Upper lobe of left lung (tissue), 6 donors: ENCODE data around the gene UBAC2. TPM values are rescaled to one million over a fixed set of nuclear protein-coding genes. Genes with fewer than 3 reads are reported as not detected.
A peak's percentile ranks its signal among the peaks of the same experiment; 100 is the strongest.

Source experiments
- ATAC-seq, 2 donors: fragments of 200-7000 bp; cut with Tn5 transposase; one replicate each; pipeline ENCODE4 v1.9.1; 2022; ENCODE audit warnings: mild to moderate bottlenecking in 2 of 2, moderate library complexity in 2 of 2; ENCODE audit not compliant: low FRiP score in 2 of 2
- DNase-seq, 2 donors: peaks; one replicate each; pipeline ENCODE4 v3.0.0-alpha.2; 2019 to 2020
- H3K27ac ChIP-seq, 4 donors: fragments of 200-600 bp; sonication (generic); one replicate each; pipeline ENCODE4 v1.5.1; 2016 to 2019
- H3K27me3 ChIP-seq, 4 donors: fragments of 200-600 bp; sonication (generic); one replicate each; pipeline ENCODE4 v1.5.1; 2017 to 2019
- H3K36me3 ChIP-seq, 4 donors: fragments of 200-600 bp; sonication (generic); one replicate each; pipeline ENCODE4 v1.5.1; 2016 to 2019
- H3K4me1 ChIP-seq, 4 donors: fragments of 200-600 bp; sonication (generic); one replicate each; pipeline ENCODE4 v1.5.1; 2018 to 2019
- H3K4me3 ChIP-seq, 4 donors: fragments of 200-600 bp; sonication (generic); one replicate each; pipeline ENCODE4 v1.5.1; 2017 to 2019; ENCODE audit warnings: mild to moderate bottlenecking in 2 of 4, moderate library complexity in 1 of 4
- H3K9me3 ChIP-seq, 4 donors: fragments of 200-600 bp; sonication (generic); one replicate each; pipeline ENCODE4 v1.5.1; 2018 to 2019
- EP300 ChIP-seq, 4 donors: sonication (generic); formaldehyde crosslinking; IDR thresholded peaks; one replicate each; pipeline ENCODE4 v1.5.1; 2017; ENCODE audit warnings: antibody characterized with exemption in 4 of 4, control low read depth in 2 of 4
- POLR2A ChIP-seq, 4 donors: fragments of 450-650 bp; IDR thresholded peaks; one replicate each; pipeline ENCODE4 v1.5.1; 2016 to 2017; ENCODE audit warnings: antibody characterized with exemption in 4 of 4, mild to moderate bottlenecking in 2 of 4
- POLR2AphosphoS5 ChIP-seq, 2 donors: sonication (generic); formaldehyde crosslinking; IDR thresholded peaks; one replicate each; pipeline ENCODE4 v1.5.1; 2017; ENCODE audit warnings: antibody characterized with exemption in 2 of 2
- WGBS, 2 donors: methylation state at CpG; one replicate each; pipeline ENCODE4 v1.1.5; 2017 to 2018; 5-methylcytosine and 5-hydroxymethylcytosine counted together
- total RNA-seq, 6 donors: library from RNA; depleted of rRNA in 4 of 6; stranded (reverse); fragments of >200 nt in 4 of 6; gene quantifications; one replicate each; pipeline versions ENCODE4 v1.1.0 to v1.2.1, GENCODE V29; 2016 to 2021
- TF ChIP-seq, protein P1 (sequence below), 6 experiments: fragments of 450-650 bp in 4 of 6; fragments of 200-600 bp in 2 of 6; sonication (generic) in 2 of 6; IDR thresholded peaks; one replicate each; pipeline ENCODE4 v1.5.1; 2016 to 2019; ENCODE audit warnings: antibody characterized with exemption in 6 of 6
- donor health status: DM: no; HTN: no; CAD: no; lungs with moderate emphysema.
- donor health status: DM: no; HTN: yes; CAD: no; lungs with severe emphysema.

The UBAC2 gene
- total RNA-seq, 6 donors from 2014 or later = 29.3 to 55.5 (median 47.7) TPM

DNA sequence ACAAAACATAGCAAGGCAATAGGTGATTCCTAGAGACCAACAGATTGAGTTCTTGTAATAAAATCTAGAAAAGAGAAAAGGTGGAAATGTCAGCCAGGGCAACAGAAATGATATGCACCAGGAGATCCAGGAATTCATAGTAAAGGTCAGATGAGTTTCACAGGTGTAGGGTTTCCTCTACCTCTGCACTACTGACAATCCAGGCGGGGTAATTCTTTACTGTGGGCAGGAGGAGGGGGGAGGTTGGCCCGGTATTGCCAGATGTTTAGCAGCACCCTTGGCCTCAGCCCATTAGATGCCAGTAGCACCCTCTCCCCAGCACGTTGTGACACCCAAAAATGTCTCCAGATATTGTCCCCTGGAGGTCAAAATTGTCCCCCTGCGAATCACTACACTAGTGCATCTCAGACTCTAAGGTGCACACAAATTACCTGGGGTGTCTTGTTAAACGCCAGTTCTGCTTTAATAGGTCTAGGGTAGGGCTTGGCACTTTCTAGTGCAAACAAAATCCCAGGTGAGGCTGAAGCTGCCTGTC lies 3.5 kb upstream of the UBAC2 start:
- H3K4me1 ChIP-seq = peaks cover 7 to 25% (median 14%) of the 10 kb centered on the region in 4 donors
- no peak overlapping the region for H3K4me3 ChIP-seq
- no peaks in the 10 kb centered on the region for H3K27me3 ChIP-seq
- no peaks in the 10 kb centered on the region for H3K9me3 ChIP-seq
- no peak overlapping the region for H3K27ac ChIP-seq
- ATAC-seq = no peak
- H3K36me3 ChIP-seq = no peaks in the 10 kb centered on the region
- WGBS, 2 donors = 67 to 83% methylated on average over 5 of the region's 5 CpGs
- no peak for DNase-seq
- TF ChIP-seq POLR2A (IDR thresholded peaks at IDR 0.05) (no peak), EP300 (IDR thresholded peaks at IDR 0.05) (no peak), POLR2AphosphoS5 (IDR thresholded peaks at IDR 0.05) (no peak)
- TF ChIP-seq, protein P1, sequence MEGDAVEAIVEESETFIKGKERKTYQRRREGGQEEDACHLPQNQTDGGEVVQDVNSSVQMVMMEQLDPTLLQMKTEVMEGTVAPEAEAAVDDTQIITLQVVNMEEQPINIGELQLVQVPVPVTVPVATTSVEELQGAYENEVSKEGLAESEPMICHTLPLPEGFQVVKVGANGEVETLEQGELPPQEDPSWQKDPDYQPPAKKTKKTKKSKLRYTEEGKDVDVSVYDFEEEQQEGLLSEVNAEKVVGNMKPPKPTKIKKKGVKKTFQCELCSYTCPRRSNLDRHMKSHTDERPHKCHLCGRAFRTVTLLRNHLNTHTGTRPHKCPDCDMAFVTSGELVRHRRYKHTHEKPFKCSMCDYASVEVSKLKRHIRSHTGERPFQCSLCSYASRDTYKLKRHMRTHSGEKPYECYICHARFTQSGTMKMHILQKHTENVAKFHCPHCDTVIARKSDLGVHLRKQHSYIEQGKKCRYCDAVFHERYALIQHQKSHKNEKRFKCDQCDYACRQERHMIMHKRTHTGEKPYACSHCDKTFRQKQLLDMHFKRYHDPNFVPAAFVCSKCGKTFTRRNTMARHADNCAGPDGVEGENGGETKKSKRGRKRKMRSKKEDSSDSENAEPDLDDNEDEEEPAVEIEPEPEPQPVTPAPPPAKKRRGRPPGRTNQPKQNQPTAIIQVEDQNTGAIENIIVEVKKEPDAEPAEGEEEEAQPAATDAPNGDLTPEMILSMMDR (IDR thresholded peaks at IDR 0.05) = no peak

- Histone ChIP-seq H3K4me3 (peak overlapping the region; percentile 85 to 98 (median 97)), H3K36me3 (no peaks in the 10 kb centered on the region), H3K4me1 (peaks cover 11 to 45% (median 20%) of the 10 kb centered on the region in 4 donors), H3K27ac (peak overlapping the region; percentile 97 to 99 (median 98)), H3K27me3 (no peaks in the 10 kb centered on the region), H3K9me3 (no peaks in the 10 kb centered on the region)
- 7 to 13% methylated on average over 12 to 27 of the region's 37 CpGs for WGBS, 2 donors
- DNase-seq (peak in 1 of 2 donors; percentile 28), ATAC-seq (peak; percentile 17 to 35)
- TF ChIP-seq, protein P1 (IDR thresholded peaks at IDR 0.05) = no peak
- TF ChIP-seq POLR2A (IDR thresholded peaks at IDR 0.05) (no peak), POLR2AphosphoS5 (IDR thresholded peaks at IDR 0.05) (no peak), EP300 (IDR thresholded peaks at IDR 0.05) (no peak)
Measured at GRCh38 chr13:99199541-99200431, 868 bp upstream of the UBAC2 start.

DNA sequence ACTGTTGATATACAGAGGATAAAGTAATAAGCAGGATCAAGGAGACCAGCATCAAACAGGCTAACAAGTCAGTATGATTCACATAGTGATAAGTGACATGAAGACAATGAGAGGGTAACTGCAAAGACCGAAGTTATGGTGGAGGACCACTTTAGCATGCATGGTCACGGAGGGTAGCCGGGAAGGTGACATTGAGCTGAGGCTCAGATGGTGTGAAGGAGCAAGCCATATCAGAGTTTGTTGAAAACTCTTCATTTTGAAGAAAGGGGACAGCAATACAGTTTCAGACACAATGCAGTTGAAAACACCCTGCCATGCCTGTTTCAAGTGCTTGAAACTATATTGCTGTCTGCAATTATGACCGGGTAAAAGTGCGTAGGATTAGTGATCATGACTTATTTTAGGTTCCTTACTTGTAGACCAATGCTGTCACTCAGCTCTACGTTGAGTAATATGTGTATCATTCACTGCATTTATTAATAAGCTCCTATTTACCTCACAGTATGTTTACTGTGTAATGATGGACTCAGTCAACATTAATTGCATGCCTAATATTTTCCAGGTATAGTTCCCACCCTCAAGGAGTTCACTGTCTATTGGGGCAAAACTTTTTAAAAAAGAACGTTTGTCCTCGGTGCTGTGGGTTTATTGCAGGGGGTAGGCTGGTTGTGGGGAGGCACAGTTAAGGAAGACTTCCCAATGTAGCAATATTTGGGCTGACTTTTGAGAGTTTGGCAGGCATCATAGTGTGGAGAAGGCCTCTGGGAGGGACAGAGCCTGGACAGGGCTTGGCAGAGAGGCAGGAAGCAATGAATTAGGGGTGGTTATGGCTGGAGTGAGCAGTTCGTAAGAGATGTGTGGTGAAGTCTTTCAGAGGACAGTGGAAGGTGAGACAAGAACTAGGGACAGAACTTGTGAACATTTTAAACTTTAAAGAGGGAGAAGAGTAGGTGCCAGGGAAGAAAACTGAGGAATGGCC lies 3.2 kb downstream of the UBAC2 start:
- H3K36me3 ChIP-seq = peaks cover 0 to 7% (median 0%) of the 10 kb centered on the region in 4 donors
- H3K4me1 ChIP-seq = peaks cover 11 to 41% (median 22%) of the 10 kb centered on the region in 4 donors
- 78 to 86% methylated on average over 9 of the region's 9 CpGs for WGBS, 2 donors
- no peak overlapping the region for H3K27ac ChIP-seq
- DNase-seq (no peak), ATAC-seq (no peak)
- no peaks in the 10 kb centered on the region for H3K9me3 ChIP-seq
- no peak overlapping the region for H3K4me3 ChIP-seq
- TF ChIP-seq, protein P1 (IDR thresholded peaks at IDR 0.05) = no peak
- no peak for TF ChIP-seq POLR2AphosphoS5 (IDR thresholded peaks at IDR 0.05)
- no peak for TF ChIP-seq POLR2A (IDR thresholded peaks at IDR 0.05)
- TF ChIP-seq EP300 (IDR thresholded peaks at IDR 0.05) = no peak
- H3K27me3 ChIP-seq = no peaks in the 10 kb centered on the region

- WGBS, 2 donors = 87 to 90% methylated on average over 22 of the region's 22 CpGs
- Histone ChIP-seq H3K4me1 (peaks cover 9 to 32% (median 15%) of the 10 kb centered on the region in 4 donors), H3K9me3 (no peaks in the 10 kb centered on the region), H3K36me3 (peaks cover 0 to 7% (median 0%) of the 10 kb centered on the region in 4 donors), H3K4me3 (no peak overlapping the region), H3K27ac (no peak overlapping the region), H3K27me3 (no peaks in the 10 kb centered on the region)
- ATAC-seq = no peak
- DNase-seq = no peak
- TF ChIP-seq EP300 (IDR thresholded peaks at IDR 0.05) = no peak
- no peak for TF ChIP-seq POLR2AphosphoS5 (IDR thresholded peaks at IDR 0.05)
- TF ChIP-seq, protein P1 (IDR thresholded peaks at IDR 0.05) = no peak
- TF ChIP-seq POLR2A (IDR thresholded peaks at IDR 0.05) = no peak
Measured at GRCh38 chr13:99205621-99206220, 5.1 kb downstream of the UBAC2 start.
